ENCODE data around the gene NCOA3.
"Not testable (repeated sequence)": the region's sequence is repeated elsewhere in the genome, so short reads cannot be mapped to it uniquely, and the experiment has no call there.

The NCOA3 gene

GRCh38 chr20:47461120-47461685, 40.5 kb upstream of the NCOA3 start:
- Histone ChIP-seq H3K27ac (ENCODE audit: low read depth, low read length, poor library complexity, severe bottlenecking) (peak overlapping the region; percentile 30), H3K4me1 (ENCODE audit: insufficient read depth, low read length, severe bottlenecking) (peaks cover 37% of the 10 kb centered on the region), H3K27me3 (ENCODE audit: insufficient read depth, low read length) (no peaks in the 10 kb centered on the region), H4K20me1 (ENCODE audit: insufficient read depth, low read length) (no peaks in the 10 kb centered on the region), H2AFZ (ENCODE audit: low read length) (no peak overlapping the region), H3K4me2 (ENCODE audit: low read length) (no peak overlapping the region), H3F3A (ENCODE audit: insufficient read depth, low read length) (no peaks in the 10 kb centered on the region), H3K9me3 (ENCODE audit: low read length) (no peaks in the 10 kb centered on the region), H3K9me2 (ENCODE audit: low read depth, low read length) (no peaks in the 10 kb centered on the region), H3K4me3 (ENCODE audit: low read depth, low read length, poor library complexity, severe bottlenecking) (no peak overlapping the region), H3K9ac (ENCODE audit: low read length) (no peak overlapping the region), H3K36me3 (ENCODE audit: insufficient read depth, low read length) (no peaks in the 10 kb centered on the region), H3K79me2 (ENCODE audit: insufficient read depth, low read length) (no peaks in the 10 kb centered on the region)
- TF ChIP-seq EZH2 (IDR thresholded peaks at IDR 0.05; ENCODE audit: borderline replicate concordance, low read length): no peak
- TF ChIP-seq, protein P1, sequence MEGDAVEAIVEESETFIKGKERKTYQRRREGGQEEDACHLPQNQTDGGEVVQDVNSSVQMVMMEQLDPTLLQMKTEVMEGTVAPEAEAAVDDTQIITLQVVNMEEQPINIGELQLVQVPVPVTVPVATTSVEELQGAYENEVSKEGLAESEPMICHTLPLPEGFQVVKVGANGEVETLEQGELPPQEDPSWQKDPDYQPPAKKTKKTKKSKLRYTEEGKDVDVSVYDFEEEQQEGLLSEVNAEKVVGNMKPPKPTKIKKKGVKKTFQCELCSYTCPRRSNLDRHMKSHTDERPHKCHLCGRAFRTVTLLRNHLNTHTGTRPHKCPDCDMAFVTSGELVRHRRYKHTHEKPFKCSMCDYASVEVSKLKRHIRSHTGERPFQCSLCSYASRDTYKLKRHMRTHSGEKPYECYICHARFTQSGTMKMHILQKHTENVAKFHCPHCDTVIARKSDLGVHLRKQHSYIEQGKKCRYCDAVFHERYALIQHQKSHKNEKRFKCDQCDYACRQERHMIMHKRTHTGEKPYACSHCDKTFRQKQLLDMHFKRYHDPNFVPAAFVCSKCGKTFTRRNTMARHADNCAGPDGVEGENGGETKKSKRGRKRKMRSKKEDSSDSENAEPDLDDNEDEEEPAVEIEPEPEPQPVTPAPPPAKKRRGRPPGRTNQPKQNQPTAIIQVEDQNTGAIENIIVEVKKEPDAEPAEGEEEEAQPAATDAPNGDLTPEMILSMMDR (IDR thresholded peaks at IDR 0.05; ENCODE audit: low read length): no peak

GRCh38 chr20:47461906-47462305, 39.8 kb upstream of the NCOA3 start:
- H3K27ac ChIP-seq (ENCODE audit: low read depth, low read length, poor library complexity, severe bottlenecking); H2AFZ ChIP-seq (ENCODE audit: low read length); H3F3A ChIP-seq (ENCODE audit: insufficient read depth, low read length); H3K4me2 ChIP-seq (ENCODE audit: low read length); H3K9ac ChIP-seq (ENCODE audit: low read length); H4K20me1 ChIP-seq (ENCODE audit: insufficient read depth, low read length); H3K79me2 ChIP-seq (ENCODE audit: insufficient read depth, low read length); H3K4me3 ChIP-seq (ENCODE audit: low read depth, low read length, poor library complexity, severe bottlenecking); H3K36me3 ChIP-seq (ENCODE audit: insufficient read depth, low read length); H3K9me3 ChIP-seq (ENCODE audit: low read length); H3K27me3 ChIP-seq (ENCODE audit: insufficient read depth, low read length); H3K9me2 ChIP-seq (ENCODE audit: low read depth, low read length): not testable (repeated sequence)
- H3K4me1 ChIP-seq (ENCODE audit: insufficient read depth, low read length, severe bottlenecking): peaks cover 37% of the 10 kb centered on the region

GRCh38 chr20:47464380-47465101, 37.1 kb upstream of the NCOA3 start:
- no peaks in the 10 kb centered on the region for H3K79me2 ChIP-seq (ENCODE audit: insufficient read depth, low read length)
- H3K27ac ChIP-seq (ENCODE audit: low read depth, low read length, poor library complexity, severe bottlenecking): peak overlapping the region; percentile 99
- H3K9ac ChIP-seq (ENCODE audit: low read length): no peak overlapping the region; the same call in 1 of the 2 replicates
- H3K4me1 ChIP-seq (ENCODE audit: insufficient read depth, low read length, severe bottlenecking): peaks cover 57% of the 10 kb centered on the region
- H3K27me3 ChIP-seq (ENCODE audit: insufficient read depth, low read length): no peaks in the 10 kb centered on the region
- H3K4me2 ChIP-seq (ENCODE audit: low read length): no peak overlapping the region; the same call in 1 of the 2 replicates
- no peak overlapping the region for H3K4me3 ChIP-seq (ENCODE audit: low read depth, low read length, poor library complexity, severe bottlenecking)
- H3K9me3 ChIP-seq (ENCODE audit: low read length): no peaks in the 10 kb centered on the region
- H3K9me2 ChIP-seq (ENCODE audit: low read depth, low read length): no peaks in the 10 kb centered on the region
- no peaks in the 10 kb centered on the region for H4K20me1 ChIP-seq (ENCODE audit: insufficient read depth, low read length)
- no peak overlapping the region for H2AFZ ChIP-seq (ENCODE audit: low read length)
- peaks cover 7% of the 10 kb centered on the region for H3F3A ChIP-seq (ENCODE audit: insufficient read depth, low read length)
- no peak for TF ChIP-seq EZH2 (IDR thresholded peaks at IDR 0.05; ENCODE audit: borderline replicate concordance, low read length)
- TF ChIP-seq, protein P1 (IDR thresholded peaks at IDR 0.05; ENCODE audit: low read length): peak; percentile 36; the same call in 1 of the 2 replicates
- H3K36me3 ChIP-seq (ENCODE audit: insufficient read depth, low read length): no peaks in the 10 kb centered on the region

Measured in OCI-LY1 (cell line).